ENCODE measurements around the gene CNKSR2. TPM values are rescaled to one million over a fixed set of nuclear protein-coding genes. Genes with fewer than 3 reads are reported as not detected.

The CNKSR2 gene
- total RNA-seq, 4 donors from 2014 or later: 1.1 to 3.6 (median 2.2) TPM

DNA sequence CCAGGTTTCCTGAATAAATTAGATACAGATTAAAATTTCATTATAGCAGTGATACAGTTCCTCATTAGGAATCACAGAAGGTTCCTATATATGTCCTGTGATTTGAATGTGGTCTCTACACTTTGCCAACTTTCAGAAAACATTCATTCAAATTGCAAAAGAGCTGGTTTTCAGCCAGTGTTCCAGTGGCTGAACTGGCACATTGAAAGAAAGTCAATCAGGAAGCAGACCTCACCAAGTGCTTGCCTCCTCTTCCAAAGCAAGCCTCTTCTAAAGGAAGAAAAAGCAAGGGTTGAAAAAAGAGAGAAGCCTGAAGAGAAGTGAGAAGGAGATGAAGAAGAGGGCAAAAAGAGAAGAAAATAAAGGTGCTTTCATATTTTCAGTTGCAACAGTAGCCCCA, 271.2 kb downstream of the CNKSR2 start:
- no peak overlapping the region for H3K4me3 ChIP-seq (ENCODE audit: low read depth, poor library complexity, severe bottlenecking)
- intact Hi-C loops (cut with DNase I; ENCODE audit: low total_unique reads): no loop called here
- DNase-seq (ENCODE audit: low spot score in 2 of 2): no peak
- TF ChIP-seq, protein P1, sequence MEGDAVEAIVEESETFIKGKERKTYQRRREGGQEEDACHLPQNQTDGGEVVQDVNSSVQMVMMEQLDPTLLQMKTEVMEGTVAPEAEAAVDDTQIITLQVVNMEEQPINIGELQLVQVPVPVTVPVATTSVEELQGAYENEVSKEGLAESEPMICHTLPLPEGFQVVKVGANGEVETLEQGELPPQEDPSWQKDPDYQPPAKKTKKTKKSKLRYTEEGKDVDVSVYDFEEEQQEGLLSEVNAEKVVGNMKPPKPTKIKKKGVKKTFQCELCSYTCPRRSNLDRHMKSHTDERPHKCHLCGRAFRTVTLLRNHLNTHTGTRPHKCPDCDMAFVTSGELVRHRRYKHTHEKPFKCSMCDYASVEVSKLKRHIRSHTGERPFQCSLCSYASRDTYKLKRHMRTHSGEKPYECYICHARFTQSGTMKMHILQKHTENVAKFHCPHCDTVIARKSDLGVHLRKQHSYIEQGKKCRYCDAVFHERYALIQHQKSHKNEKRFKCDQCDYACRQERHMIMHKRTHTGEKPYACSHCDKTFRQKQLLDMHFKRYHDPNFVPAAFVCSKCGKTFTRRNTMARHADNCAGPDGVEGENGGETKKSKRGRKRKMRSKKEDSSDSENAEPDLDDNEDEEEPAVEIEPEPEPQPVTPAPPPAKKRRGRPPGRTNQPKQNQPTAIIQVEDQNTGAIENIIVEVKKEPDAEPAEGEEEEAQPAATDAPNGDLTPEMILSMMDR (IDR thresholded peaks at IDR 0.05): no peak
- TF ChIP-seq POLR2A (IDR thresholded peaks at IDR 0.05): no peak

DNA sequence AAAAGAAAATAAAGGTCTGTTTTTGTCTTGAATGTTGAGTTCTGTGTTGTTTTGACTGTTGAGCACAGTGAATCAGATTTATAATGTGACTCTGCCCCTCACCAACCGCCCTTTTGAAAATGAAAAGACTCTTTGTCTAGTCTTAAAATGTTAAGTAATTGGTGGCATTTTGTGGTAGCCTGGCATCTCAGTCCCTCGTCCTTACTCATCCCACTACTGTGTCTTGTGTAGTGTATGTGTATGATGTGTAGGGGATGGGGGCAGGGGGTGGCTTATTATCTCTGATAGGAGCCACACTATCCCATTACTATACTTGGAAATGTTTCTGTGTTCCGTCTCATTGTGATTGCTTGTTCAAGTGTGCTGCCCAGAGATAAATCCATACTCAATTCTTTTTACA, 271.7 kb downstream of the CNKSR2 start:
- no peak overlapping the region for H3K4me3 ChIP-seq (ENCODE audit: low read depth, poor library complexity, severe bottlenecking)
- no peak for DNase-seq (ENCODE audit: low spot score in 2 of 2)
- TF ChIP-seq POLR2A (IDR thresholded peaks at IDR 0.05): no peak
- TF ChIP-seq, protein P1 (IDR thresholded peaks at IDR 0.05): no peak
- intact Hi-C loops (cut with DNase I; ENCODE audit: low total_unique reads): no loop called here
- WGBS, 2 donors: 56 to 83% methylated on average over 3 of the region's 3 CpGs

DNA sequence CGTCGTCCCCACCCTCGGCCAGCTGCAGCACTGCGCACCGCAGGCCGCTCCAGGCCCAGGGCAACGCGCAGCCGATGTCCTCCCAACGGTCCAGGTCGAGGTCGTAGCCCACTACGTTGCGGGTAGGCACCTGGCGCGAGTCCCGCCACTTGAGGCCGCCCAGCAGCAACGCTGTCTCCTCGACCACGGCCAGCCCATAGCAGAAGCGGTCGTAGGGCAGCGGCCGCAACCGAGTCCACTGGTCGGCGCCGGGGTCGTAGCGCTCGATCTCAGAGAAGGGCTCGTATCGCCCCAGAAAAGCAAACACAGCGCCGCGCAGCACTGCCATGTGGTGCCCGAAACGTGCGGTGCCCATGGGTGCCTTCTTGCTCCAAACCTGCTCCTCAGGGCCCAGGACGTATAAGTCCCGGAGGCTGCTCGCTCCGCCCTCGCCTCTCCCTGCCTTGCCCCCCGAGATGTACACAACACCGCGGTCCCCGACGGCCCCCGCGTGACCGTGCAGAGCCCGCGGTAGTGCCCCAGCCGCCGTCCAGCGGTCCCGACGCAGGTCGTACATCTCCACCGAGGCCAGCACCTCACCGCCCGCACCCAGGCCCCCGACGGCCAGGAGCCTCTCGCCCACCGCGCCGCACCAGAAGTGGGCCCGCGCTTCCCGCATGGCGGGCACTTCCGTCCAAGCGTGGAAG, 281.8 kb downstream of the CNKSR2 start:
- WGBS, 2 donors: 61 to 66% methylated on average over 21 to 68 of the region's 76 CpGs
- DNase-seq (ENCODE audit: low spot score in 2 of 2): no peak
- no peak overlapping the region for H3K4me3 ChIP-seq (ENCODE audit: low read depth, poor library complexity, severe bottlenecking)
- TF ChIP-seq, protein P1 (IDR thresholded peaks at IDR 0.05): no peak
- no peak for TF ChIP-seq POLR2A (IDR thresholded peaks at IDR 0.05)
- intact Hi-C loops (cut with DNase I; ENCODE audit: low total_unique reads): no loop called here

DNA sequence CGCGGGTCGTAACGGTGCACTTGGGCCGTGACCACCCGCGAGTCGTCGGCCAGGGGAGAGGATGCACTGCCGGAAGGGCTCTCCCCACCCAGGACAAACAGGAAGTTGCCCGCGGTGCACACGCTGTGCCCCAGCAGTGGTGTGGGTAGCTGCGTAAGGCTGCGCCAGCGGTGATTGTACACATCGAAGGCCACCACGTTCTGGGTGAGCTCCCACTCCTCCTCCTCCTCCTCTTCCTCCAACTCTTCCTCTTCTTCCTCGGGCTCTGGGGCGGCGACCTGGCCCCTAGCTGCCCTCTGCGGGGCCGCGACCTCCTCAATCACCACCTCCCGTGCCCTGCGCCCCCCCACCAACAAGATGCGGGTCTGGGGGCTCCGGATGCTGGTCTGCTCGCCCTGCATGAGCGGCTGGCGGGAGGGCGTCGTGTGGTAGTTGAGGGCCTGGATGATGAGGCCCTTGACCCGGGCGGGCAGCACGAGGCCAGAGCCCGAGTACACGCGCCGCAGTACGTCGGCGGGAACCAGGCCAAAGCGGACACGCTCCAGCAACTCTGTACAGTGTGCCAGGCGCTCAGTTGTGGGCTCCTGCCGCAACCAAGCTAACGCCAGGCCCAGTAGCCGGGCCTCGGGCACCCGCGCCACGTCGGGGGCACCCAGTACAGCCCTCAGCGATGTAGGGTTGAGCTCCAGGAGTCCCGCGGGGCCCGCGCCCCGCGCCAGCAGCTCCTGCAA, 282.5 kb downstream of the CNKSR2 start:
- WGBS, 2 donors: 48 to 76% methylated on average over 19 to 61 of the region's 61 CpGs
- no peak for DNase-seq (ENCODE audit: low spot score in 2 of 2)

DNA sequence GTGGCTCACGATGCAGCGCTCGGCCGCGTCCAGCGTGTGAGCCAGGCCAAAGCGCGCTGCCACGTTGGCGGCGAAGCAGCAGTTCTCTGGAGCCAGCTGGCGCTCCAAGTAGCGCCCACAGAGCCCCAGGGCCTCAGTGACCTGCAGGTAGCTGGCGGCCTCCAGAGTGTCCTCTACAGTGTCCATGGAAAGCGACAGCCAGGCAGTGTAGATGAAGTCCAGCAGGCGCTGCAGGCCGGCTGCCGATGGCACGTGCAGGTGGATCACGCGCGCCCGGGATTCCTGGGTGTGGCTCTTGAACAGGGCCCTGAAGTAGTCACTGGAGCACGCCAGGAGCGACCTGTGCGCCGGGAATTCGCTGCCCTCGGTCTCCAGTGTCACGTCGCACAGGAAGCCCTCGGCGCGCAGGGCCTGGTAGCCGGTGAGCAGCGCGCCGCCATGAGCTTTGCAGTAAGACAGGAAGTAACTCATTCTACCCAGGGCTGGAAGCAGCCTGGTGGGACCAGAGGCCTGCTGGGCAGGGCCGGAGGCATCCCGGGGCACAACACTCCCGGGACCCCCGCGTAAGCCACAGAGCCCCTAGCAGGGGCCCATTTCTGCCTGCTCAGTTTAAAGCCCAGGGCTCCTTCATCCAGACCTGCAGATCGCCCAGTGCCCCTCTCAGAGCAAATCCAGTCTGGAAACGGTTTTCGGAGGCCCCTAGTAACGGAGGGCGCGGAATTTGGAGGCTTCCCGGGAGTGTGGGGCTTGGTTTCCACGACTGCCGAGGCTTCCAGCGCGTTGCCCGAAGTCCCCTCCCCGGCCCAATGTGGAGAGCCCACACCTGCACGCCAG, 283.3 kb downstream of the CNKSR2 start:
- H3K4me3 ChIP-seq (ENCODE audit: low read depth, poor library complexity, severe bottlenecking): no peak overlapping the region
- intact Hi-C loops (cut with DNase I; ENCODE audit: low total_unique reads): no loop called here
- 70 to 71% methylated on average over 16 to 35 of the region's 57 CpGs for WGBS, 2 donors
- no peak for DNase-seq (ENCODE audit: low spot score in 2 of 2)
- TF ChIP-seq, protein P1 (IDR thresholded peaks at IDR 0.05): no peak
- no peak for TF ChIP-seq POLR2A (IDR thresholded peaks at IDR 0.05)

More for the DNA sequence above, 282.5 kb downstream of the CNKSR2 start:
- no peak overlapping the region for H3K4me3 ChIP-seq (ENCODE audit: low read depth, poor library complexity, severe bottlenecking)
- intact Hi-C loops (cut with DNase I; ENCODE audit: low total_unique reads): no loop called here
- TF ChIP-seq, protein P1 (IDR thresholded peaks at IDR 0.05): no peak
- no peak for TF ChIP-seq POLR2A (IDR thresholded peaks at IDR 0.05)

Measured in lower leg skin (tissue), 4 donors.